ENCODE measurements around the gene ITPRIPL2. TPM values are rescaled to one million over a fixed set of nuclear protein-coding genes. Genes with fewer than 3 reads are reported as not detected.

Gene ITPRIPL2
- total RNA-seq, 2 experiments from 2014 or later: 7.1 to 16.7 TPM

DNA sequence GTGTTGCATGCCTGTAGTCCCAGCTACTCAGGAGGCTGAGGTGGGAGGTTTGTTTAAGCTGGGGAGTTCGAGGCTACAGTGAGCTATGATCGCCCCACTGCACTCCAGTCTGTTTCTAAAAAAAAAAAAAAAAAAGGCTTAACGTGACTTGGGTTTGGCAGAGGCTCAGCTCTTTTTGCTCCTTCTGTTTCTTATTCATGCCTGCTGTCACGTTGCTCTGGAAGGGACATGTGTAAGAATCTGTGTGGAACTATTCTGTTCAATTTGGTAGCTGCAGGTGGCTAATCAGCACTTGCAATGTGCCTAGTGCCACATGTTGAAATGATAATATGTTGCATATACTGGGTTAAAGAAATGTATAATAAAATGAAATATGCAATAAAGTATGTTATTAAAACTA, 33.4 kb downstream of the ITPRIPL2 start:
- Mint-ChIP-seq H3K36me3 (no peaks in the 10 kb centered on the region), H3K4me3 (no peak overlapping the region), H3K27ac (no peak overlapping the region), H3K9me3 (ENCODE audit: low read depth) (peaks cover 3% of the 10 kb centered on the region), H3K27me3 (peaks cover 25% of the 10 kb centered on the region), H3K4me1 (no peaks in the 10 kb centered on the region)
- DNase-seq (no peak), ATAC-seq (no peak)
- CTCF ChIA-PET: interaction anchor here (0.7 to 1.2 kb wide), 2 partner anchors 22 to 61 kb away, joined by 3 read pairs; no protein-coding TSS in a partner anchor

DNA sequence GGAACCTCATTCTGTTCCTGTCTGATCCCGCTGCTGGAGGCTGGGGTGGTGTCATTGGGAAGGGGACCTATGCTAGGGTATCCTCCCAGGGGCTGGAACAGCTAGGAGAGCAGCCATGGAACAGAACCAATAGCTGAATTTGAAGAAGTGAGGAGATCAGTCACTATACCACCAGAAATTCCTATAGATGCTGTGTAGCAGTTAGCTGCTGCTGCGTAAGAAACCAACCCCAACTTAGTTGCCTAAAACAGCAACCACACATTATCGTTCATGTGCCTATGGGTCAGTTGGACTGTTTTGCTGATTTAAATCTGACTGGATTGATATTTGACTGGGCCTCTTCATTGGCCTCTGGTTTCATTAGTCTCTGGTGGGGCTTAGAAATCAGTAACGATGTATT, 33.9 kb downstream of the ITPRIPL2 start:
- no peak for ATAC-seq
- no peak overlapping the region for H3K27ac Mint-ChIP-seq
- H3K4me1 Mint-ChIP-seq: no peaks in the 10 kb centered on the region
- DNase-seq: no peak
- no peaks in the 10 kb centered on the region for H3K36me3 Mint-ChIP-seq
- H3K9me3 Mint-ChIP-seq (ENCODE audit: low read depth): peaks cover 3% of the 10 kb centered on the region
- no peak overlapping the region for H3K4me3 Mint-ChIP-seq
- peaks cover 27% of the 10 kb centered on the region for H3K27me3 Mint-ChIP-seq
- CTCF ChIA-PET: interaction anchor here (0.7 to 1.2 kb wide), 2 partner anchors 21 to 62 kb away, joined by 3 read pairs; no protein-coding TSS in a partner anchor

DNA sequence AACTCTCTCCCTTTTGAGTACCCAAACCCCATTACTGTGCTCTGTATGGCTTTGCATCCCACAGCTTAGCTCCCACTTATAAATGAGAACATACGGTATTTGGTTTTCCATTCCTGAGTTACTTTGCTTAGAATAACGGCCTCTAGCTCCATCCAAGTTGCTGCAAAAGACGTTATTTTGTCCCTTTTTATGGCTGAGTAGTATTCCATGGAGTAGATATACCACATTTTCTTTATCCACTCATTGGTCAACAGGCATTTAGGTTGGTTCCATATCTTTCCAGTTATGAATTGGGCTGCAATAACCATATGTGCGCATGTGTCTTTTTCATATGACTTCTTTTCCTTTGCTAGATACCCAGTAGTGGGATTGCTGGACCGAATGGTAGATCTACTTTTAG, 34.4 kb downstream of the ITPRIPL2 start:
- H3K4me1 Mint-ChIP-seq: no peaks in the 10 kb centered on the region
- H3K27ac Mint-ChIP-seq: no peak overlapping the region
- no peaks in the 10 kb centered on the region for H3K36me3 Mint-ChIP-seq
- ATAC-seq (no peak), DNase-seq (no peak)
- no peak overlapping the region for H3K4me3 Mint-ChIP-seq
- peaks cover 3% of the 10 kb centered on the region for H3K9me3 Mint-ChIP-seq (ENCODE audit: low read depth)
- peaks cover 27% of the 10 kb centered on the region for H3K27me3 Mint-ChIP-seq
- CTCF ChIA-PET: no interaction called here

DNA sequence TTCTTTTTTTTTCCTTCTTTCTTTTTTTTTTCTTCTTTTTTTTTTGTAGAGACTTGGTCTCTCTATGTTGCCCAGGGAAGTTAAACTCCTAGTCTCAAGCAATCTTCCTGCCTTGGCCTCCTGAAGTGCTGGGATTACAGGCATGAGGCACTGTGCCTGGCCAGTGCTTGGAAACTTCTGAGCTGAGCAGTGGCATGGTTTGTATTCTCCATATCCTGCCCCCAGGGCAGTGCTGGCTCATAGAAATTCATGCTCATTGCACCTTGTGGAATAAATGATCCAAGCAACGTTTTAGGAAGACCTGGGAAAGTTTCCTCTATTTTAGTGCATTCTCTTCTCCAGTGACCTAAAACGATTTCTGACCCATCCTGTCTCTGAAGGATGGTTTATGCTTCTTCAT, 37.5 kb downstream of the ITPRIPL2 start:
- no peak overlapping the region for H3K27ac Mint-ChIP-seq

DNA sequence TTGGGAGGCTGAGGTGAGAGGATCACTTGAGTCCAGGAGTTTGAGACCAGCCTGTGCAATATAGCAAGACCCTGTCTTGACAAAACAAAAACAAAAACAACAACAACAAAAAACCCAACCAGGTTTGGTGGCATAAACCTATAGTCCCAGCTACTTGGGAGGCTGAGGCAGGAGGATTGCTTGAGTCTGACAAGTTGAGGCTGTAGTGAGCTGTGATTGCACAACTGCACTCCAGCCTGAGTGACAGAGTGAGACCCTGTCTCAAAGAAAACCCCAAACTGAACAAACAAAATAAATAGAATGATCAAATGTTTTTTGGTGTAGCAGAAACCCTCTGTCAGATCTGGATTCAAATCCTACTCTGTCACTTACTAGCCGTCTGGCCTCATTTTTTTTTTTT, 38.3 kb downstream of the ITPRIPL2 start:
- H3K4me1 Mint-ChIP-seq: no peaks in the 10 kb centered on the region
- no peaks in the 10 kb centered on the region for H3K36me3 Mint-ChIP-seq
- H3K4me3 Mint-ChIP-seq: no peak overlapping the region
- H3K27ac Mint-ChIP-seq: no peak overlapping the region
- DNase-seq (no peak), ATAC-seq (no peak)
- CTCF ChIA-PET: interaction anchor here (1.3 kb wide), 1 partner anchor 16 kb away, joined by 3 read pairs; no protein-coding TSS in a partner anchor
- H3K27me3 Mint-ChIP-seq: peaks cover 27% of the 10 kb centered on the region
- H3K9me3 Mint-ChIP-seq (ENCODE audit: low read depth): peaks cover 3% of the 10 kb centered on the region

More for the DNA sequence above, 37.5 kb downstream of the ITPRIPL2 start:
- CTCF ChIA-PET: interaction anchor here (1.3 kb wide), 1 partner anchor 15 kb away, joined by 3 read pairs; no protein-coding TSS in a partner anchor
- Mint-ChIP-seq H3K4me1 (no peaks in the 10 kb centered on the region), H3K36me3 (no peaks in the 10 kb centered on the region), H3K9me3 (ENCODE audit: low read depth) (peaks cover 3% of the 10 kb centered on the region), H3K4me3 (no peak overlapping the region), H3K27me3 (peaks cover 22% of the 10 kb centered on the region)
- DNase-seq (no peak), ATAC-seq (no peak)

DNA sequence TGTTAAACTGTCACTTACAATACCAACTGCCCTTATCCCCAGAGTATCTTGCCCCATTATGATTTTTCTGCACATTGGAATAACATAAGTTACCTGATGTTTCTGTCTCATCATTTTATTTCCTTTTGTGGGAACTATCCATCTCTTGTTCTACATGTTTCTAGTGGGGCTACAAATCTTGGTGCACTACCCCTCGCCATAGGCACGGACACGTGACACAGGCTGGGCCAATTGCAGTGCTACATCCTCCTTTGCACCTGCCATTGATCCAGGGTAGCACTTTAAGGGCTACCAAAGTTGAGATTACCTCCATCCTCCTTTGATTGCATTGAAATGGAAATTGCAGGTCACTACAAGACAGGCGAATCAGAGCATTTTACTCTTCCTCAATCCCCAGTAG, 40.1 kb downstream of the ITPRIPL2 start:
- no peaks in the 10 kb centered on the region for H3K9me3 Mint-ChIP-seq (ENCODE audit: low read depth)
- DNase-seq (no peak), ATAC-seq (no peak)
- no peaks in the 10 kb centered on the region for H3K4me1 Mint-ChIP-seq
- H3K36me3 Mint-ChIP-seq: no peaks in the 10 kb centered on the region
- no peak overlapping the region for H3K27ac Mint-ChIP-seq
- CTCF ChIA-PET: no interaction called here
- H3K4me3 Mint-ChIP-seq: no peak overlapping the region
- H3K27me3 Mint-ChIP-seq: peaks cover 22% of the 10 kb centered on the region

DNA sequence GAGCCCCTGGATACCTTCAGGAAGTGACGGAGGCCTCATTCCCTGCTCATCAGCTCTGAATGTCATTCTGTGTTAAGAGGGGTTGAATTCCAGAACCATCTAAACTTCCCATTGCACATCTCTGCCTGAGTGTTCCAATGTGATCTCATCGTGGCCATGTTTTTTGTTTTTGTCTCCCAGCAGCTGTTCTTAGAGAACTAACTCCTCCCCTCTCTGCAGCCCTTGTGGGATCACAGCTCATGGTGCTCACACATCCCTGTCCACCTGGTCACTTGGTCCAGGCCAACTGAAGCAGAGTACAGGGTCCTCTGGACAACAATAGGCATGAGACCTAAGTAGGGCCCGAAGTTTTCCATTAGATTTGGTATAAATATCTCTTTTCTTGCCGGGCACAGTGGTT, 48.3 kb downstream of the ITPRIPL2 start:
- no peak overlapping the region for H3K4me3 Mint-ChIP-seq
- H3K27me3 Mint-ChIP-seq: peaks cover 15% of the 10 kb centered on the region
- no peaks in the 10 kb centered on the region for H3K4me1 Mint-ChIP-seq
- CTCF ChIA-PET: no interaction called here
- peaks cover 4% of the 10 kb centered on the region for H3K9me3 Mint-ChIP-seq (ENCODE audit: low read depth)
- ATAC-seq: no peak
- no peak overlapping the region for H3K27ac Mint-ChIP-seq
- no peak for DNase-seq
- H3K36me3 Mint-ChIP-seq: no peaks in the 10 kb centered on the region

DNA sequence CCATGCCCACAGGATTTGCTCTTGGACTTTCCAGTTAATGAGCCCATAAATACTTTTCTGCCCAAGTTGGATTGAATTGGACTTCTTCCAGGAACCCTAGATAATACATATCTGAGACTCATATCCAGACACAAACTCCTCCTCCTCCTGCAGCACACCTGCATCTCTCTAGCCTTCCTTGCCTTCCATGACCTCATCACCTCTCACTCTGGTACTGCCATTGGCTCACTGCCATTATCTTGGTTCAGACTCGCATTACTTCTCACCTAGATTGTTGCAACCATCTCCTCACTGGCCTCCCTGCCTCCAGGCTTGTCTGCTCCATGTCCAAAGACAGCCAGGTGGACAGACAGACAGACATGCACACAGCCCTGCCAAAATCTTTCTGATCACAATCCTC, 49.5 kb downstream of the ITPRIPL2 start:
- no peaks in the 10 kb centered on the region for H3K36me3 Mint-ChIP-seq
- ATAC-seq (no peak), DNase-seq (no peak)
- peaks cover 4% of the 10 kb centered on the region for H3K9me3 Mint-ChIP-seq (ENCODE audit: low read depth)
- H3K4me1 Mint-ChIP-seq: no peaks in the 10 kb centered on the region
- no peak overlapping the region for H3K4me3 Mint-ChIP-seq
- CTCF ChIA-PET: no interaction called here
- peaks cover 19% of the 10 kb centered on the region for H3K27me3 Mint-ChIP-seq
- H3K27ac Mint-ChIP-seq: no peak overlapping the region

DNA sequence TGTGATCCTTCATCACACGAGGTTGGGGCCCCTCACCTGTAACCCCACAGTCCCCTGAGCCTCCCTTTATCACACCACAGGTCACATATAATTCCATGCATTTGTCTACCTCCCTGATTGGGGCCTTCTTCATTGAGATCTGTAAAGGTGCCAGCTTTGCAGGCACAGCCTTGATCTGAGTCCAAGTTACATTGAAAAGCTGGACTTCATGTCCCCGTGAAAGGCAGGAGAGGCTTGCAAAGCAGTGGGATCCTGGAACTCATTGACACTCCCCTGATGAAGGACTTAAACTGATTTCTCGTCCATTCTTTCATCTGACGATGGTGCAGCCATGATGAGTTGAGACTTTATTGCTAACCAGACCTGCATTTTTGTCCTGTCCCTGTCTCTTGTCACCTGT, 50.5 kb downstream of the ITPRIPL2 start:
- Mint-ChIP-seq H3K27me3 (peaks cover 20% of the 10 kb centered on the region), H3K36me3 (no peaks in the 10 kb centered on the region), H3K4me3 (no peak overlapping the region), H3K9me3 (ENCODE audit: low read depth) (peaks cover 4% of the 10 kb centered on the region), H3K27ac (no peak overlapping the region), H3K4me1 (no peaks in the 10 kb centered on the region)
- CTCF ChIA-PET: no interaction called here
- DNase-seq: no peak
- no peak for ATAC-seq

DNA sequence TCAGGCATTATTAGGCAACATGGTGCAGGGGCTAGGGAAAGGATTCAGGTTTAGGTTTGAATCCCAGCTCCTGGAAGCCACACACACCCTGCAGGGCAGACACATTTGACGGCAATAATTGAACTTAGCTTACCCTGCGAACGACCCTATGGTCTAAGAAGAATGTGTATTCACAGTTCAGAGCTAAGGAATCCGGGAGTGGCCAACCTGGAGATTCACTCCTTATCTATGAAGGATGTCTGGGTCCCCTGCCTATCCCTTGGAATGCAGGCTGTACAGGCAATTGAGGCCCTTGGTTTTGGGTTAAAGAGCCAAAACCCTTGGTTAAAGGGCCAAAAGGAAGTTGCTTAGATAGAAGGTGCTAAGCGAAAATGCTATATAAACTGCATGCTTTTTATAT, 51.3 kb downstream of the ITPRIPL2 start:
- no peak for DNase-seq
- no peaks in the 10 kb centered on the region for H3K36me3 Mint-ChIP-seq
- peaks cover 28% of the 10 kb centered on the region for H3K27me3 Mint-ChIP-seq
- H3K27ac Mint-ChIP-seq: no peak overlapping the region
- H3K9me3 Mint-ChIP-seq (ENCODE audit: low read depth): peaks cover 4% of the 10 kb centered on the region
- peaks cover 3% of the 10 kb centered on the region for H3K4me1 Mint-ChIP-seq
- no peak overlapping the region for H3K4me3 Mint-ChIP-seq
- CTCF ChIA-PET: no interaction called here
- no peak for ATAC-seq

DNA sequence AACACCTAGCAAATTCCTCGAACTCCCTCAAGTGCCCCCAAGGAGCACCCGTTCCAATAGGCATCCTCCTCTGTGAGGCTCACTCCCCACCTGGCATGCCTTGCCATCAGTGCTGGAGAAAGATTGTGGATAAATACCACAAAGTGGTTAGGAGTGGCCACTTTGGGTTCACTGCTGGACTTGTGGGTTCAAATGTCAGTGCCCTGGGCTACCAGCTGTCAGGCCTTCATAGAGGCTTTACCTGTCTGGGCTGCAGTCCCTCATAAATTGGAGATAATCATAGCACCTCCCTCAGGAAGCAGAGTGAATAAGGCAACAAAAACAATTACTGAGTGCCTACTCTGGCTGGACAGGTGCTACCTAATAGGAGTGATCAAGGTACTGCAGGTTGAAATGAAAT, 52.7 kb downstream of the ITPRIPL2 start:
- Mint-ChIP-seq H3K27ac (no peak overlapping the region), H3K4me1 (peaks cover 3% of the 10 kb centered on the region), H3K9me3 (ENCODE audit: low read depth) (peaks cover 4% of the 10 kb centered on the region), H3K4me3 (no peak overlapping the region), H3K27me3 (peaks cover 38% of the 10 kb centered on the region), H3K36me3 (no peaks in the 10 kb centered on the region)
- ATAC-seq (no peak), DNase-seq (no peak)
- CTCF ChIA-PET: interaction anchor here (1.0 kb wide), 1 partner anchor 9 kb away, joined by 3 read pairs; no protein-coding TSS in a partner anchor

DNA sequence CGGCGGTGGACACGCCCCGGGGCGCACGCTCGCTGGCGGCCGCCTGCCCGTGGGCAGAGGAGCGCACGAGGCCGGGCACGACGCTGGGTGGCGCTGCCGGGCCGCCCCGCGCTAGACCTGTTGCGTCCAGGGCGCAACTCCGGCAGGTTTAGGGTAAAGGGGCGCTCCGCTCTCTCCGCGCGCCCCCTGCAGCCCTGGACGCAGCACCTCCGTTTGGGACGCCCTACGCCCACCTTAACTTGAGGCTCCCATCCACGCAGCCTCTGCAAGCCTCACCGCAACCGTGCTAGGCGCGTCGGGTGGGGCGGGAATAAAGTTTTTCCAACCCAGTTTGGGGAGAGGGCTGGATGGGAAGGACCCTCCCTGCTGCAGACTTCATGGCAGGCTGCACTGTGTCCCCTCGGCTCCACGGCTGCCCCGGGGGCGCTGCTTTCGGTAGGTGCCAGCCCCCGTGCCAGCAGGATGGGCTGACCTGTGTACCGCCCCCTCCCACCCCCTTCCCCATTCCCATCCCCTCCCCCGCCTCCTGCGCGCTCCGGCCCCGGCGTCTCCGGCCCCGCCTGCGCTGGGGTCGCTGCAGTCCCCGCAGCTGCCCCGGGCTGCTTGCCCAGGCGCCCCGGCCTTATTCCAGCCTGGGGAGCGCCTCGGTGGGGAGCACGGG, 54.1 kb downstream of the ITPRIPL2 start, which contains the start of gene SYT17:
TSS of gene SYT17 (plus strand) at position 531 of the 661 bp plus-strand sequence. CDS start 407 bp downstream, outside the sequence.
- no peak within 1 kb of the TSS for H3K4me3 Mint-ChIP-seq

DNA sequence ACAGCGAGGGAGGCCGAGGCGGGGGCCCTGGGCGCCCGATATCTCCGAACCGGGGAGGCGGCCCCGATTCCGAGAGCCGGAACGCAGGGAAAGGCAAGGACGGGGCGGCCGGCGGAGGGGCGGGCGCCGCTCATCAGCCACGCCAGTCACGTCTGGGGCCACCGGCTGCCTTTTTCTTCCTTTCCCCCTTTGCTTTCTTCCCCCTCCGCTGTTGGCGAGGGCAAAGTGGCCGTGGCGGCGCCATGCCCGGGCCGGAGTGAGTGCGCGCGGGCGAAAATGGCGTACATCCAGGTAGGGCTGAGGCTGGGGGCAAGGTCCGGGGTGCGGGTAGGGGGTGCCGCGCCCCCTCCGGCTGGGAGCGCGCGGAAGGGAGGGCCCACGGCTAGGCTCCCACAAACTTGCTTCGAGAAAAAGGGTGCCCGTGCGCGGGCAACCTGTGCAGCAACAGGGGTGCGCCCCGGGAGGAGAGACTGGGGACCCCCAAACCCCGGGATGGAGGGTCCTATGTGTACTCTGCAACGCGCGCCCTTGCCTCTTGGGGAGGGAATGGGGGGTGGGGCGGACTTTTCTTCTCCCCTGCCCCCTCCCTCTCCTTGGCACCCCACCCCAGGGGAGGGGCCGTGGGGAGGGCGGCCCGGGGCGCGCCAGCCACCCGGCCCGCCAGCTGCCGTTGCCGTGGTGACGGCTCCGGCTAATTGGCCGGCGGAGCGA, 54.8 kb downstream of the ITPRIPL2 start:
- ATAC-seq: no peak
- Mint-ChIP-seq H3K4me1 (peaks cover 3% of the 10 kb centered on the region), H3K4me3 (no peak overlapping the region), H3K27ac (no peak overlapping the region), H3K36me3 (no peaks in the 10 kb centered on the region), H3K27me3 (peaks cover 39% of the 10 kb centered on the region), H3K9me3 (ENCODE audit: low read depth) (no peaks in the 10 kb centered on the region)
- CTCF ChIA-PET: interaction anchor here (0.6 to 1.5 kb wide), 2 partner anchors 11 to 21 kb away, joined by 3 to 8 read pairs; no protein-coding TSS in a partner anchor
- no peak for DNase-seq

More for the DNA sequence above, 54.1 kb downstream of the ITPRIPL2 start, which contains the start of gene SYT17:
- Mint-ChIP-seq H3K27me3 (peaks cover 40% of the 10 kb centered on the region), H3K4me1 (peaks cover 3% of the 10 kb centered on the region), H3K9me3 (ENCODE audit: low read depth) (peaks cover 4% of the 10 kb centered on the region), H3K36me3 (no peaks in the 10 kb centered on the region), H3K27ac (no peak within 1 kb of the TSS)
- peak; percentile 49 for DNase-seq
- ATAC-seq: peak; percentile 90
- CTCF ChIA-PET: no interaction called here

Measured in activated CD8-positive, alpha-beta memory T cell treated with anti-CD3 and anti-CD28 coated beads, Interleukin-2, amount 10 ng/mL, durations not matched to agents 7 days and 5 days (primary cell).